Urothelium cell line (cell line): Measurements from ENCODE around the gene PKHD1.

ENCODE experiments used
- DNase-seq: peaks from one replicate; pipeline ENCODE4 v3.0.0; 2011; ENCODE audit warnings: low spot score, mixed read lengths
- FAIRE-seq: peaks from 2 replicates; lab custom pipeline; 2011; peaks lifted over from hg19 to GRCh38; lab: Jason Lieb, UNC

Gene PKHD1

DNA sequence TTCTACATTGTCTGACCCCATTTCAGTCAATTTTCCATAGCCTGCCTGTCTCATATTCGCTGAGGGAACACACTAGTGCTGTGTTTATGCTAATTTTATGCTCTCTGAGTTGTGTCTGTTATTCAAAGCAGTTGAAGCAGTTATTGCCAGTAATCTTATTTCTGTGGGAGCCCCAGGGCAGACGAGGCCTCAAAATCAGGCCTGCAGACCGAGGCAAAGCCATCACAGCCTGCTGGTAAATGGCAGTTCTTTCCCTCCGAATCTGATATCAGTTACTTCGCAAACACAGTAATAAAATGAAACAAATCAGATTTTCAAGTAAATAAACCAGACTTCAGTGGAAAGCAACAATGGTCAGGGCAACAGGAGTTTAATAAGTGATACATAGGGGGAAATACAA lies 508.4 kb downstream of the PKHD1 start:
- FAIRE-seq: no peak
- DNase-seq: no peak

DNA sequence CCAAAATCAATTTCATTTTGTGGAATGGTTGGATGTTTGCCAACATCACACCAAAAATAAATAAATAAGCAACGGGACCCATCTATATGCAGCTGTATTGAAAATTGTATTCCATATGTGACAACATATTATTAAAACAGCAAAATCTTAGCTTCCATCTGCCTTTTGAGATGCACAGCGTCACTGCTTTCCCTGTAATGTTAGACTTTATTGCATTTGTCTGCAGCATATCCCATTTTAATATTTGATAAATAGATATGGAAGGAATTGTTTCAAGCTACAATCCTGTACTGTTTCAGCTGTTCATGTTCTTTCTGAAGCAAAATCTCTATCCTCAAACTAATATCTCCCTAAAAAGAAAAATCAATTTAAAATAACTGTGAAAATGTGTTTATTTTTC lies 509.1 kb downstream of the PKHD1 start:
- FAIRE-seq (no peak), DNase-seq (no peak)

DNA sequence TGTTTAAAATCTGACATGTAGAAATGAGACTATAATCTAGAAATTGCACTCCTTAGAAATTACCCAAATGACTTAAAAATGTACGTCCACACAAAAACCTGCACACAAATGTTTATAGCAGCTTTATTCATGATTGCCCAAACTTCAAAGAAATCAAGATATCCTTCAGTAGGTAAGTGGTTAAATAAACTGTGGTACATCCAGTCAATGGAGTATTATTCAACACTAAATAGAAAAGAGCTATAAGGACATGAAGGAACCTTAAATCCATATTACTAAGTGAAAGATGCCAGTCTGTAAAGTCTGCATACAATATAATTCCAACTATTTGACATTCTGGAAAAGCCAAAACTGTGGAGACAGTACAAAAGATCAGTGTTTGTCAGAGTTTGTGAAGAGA lies 513.4 kb downstream of the PKHD1 start:
- DNase-seq (no peak), FAIRE-seq (no peak)

DNA sequence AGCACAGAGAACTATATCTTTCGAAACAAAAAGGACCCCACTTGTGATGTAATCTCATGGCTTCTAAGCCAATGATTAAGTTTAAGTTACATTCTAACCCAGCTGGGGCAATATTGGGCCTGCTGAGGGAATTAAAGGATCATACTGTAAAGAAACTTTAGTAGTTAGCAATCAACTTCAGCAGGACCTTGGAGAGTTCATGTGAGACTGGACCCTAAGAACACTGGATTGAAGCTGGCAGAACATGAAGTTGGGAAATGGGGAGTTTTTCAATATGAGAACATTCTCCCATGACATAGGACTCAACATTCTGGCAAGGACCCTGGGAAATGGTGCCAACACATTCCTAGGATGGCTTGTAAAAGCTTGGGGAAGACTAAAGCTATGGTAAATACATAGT lies 516.2 kb downstream of the PKHD1 start:
- DNase-seq: no peak
- no peak for FAIRE-seq

DNA sequence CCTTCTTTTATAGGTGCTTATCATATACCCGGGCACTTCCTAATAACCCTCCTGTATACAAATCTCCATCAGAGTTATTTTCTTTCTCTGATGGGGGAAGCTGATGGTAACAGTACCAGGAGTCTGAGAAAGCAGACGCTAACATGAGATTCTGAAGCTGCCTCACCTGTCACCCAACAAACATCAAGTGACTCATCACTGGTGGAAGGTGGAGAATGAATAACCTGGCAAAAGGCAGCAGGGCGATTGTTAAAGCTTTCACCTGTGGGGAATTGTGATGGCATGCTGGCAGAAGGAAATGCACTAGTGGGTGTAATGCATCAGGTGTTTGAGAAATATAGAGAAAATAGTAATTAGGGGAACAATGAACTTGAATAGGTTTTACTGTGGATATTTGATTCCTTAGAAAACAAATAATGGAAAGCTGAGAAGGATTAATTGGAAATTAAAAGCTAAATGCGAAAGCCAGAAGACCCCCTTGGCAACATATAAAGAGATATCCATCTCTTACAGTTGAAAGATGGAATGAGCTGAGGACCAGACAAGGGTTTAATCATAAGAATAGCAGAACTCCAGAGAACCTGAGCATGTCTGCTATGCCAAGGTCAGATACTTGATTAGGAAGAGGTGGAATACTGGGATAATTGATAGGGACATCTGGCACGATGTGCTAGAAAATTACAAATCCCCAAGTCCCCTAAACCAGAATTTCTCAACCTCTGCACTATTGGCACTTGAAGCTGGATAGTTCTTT lies 517.1 kb downstream of the PKHD1 start:
- FAIRE-seq: no peak
- no peak for DNase-seq

DNA sequence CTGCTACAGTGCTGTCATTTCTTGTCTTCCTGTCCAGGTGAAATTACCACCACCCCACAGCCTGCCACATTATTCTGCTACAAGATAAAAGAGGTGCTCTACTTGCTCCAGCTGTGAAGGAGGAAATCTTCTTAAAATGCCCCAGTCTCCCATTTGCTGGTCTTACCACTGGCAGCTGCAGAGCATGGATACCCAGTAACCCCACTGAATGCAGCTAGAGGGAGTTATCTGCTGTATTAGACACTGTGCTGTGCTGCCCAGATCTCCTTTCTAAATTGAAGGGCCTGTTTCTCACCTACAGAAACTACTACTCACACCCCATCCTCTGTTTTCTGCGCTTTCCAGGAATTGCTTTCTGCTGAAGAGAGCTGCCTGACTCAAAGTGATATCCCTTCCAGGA lies 517.8 kb downstream of the PKHD1 start:
- DNase-seq: no peak
- FAIRE-seq: no peak

DNA sequence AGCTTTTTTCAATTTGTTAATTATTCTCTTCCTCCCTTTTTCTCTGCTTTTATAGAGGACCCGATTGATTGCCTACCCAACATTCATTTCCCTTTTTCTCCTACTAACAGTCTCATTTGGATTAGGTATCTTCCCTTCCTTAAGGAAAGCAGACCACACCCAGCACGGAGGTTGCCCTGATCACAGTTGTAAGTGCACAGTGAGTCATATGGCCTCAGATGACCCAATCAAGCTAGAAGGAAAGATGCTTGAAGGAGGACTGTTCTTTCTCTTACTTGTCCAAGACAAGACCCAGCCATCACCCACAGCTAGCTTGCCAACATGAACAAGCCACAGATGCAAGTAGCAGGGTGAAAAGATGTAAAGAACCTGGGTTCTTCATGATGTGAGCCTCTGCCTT lies 518.6 kb downstream of the PKHD1 start:
- DNase-seq: peak; percentile 10
- FAIRE-seq: peak; percentile 35

DNA sequence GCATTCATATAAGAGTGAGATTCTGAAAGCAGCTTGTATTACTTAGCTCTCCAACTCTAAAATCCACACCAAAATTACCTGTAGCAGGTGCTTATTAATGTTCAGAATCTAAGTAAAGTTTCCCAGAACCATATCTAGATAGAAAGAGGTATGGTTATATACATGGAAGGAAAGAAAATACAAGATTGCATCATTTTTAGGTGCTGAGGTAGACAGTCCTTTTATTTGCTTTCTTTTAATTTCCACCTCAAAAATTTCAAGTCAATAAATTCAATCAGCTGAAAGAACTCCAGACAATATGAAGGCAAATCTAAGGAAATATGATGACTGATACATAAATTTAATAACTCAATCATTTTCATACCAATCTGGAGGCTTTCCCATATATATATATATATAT lies 521.9 kb downstream of the PKHD1 start:
- DNase-seq (no peak), FAIRE-seq (no peak)
